22Rv1 (cell line): Measurements from ENCODE around the gene KRT17.

ENCODE experiments used
- ZFX ChIP-seq: fragments of 450-650 bp; IDR thresholded peaks from 2 replicates; pipeline ENCODE4 v1.6.1; 2017; ENCODE audit warnings: antibody characterized with exemption, borderline replicate concordance
- TF ChIP-seq, protein P1 (sequence below): fragments of 450-650 bp; IDR thresholded peaks from 2 replicates; pipeline ENCODE4 v1.5.1; 2017; ENCODE audit warnings: mild to moderate bottlenecking

DNA sequence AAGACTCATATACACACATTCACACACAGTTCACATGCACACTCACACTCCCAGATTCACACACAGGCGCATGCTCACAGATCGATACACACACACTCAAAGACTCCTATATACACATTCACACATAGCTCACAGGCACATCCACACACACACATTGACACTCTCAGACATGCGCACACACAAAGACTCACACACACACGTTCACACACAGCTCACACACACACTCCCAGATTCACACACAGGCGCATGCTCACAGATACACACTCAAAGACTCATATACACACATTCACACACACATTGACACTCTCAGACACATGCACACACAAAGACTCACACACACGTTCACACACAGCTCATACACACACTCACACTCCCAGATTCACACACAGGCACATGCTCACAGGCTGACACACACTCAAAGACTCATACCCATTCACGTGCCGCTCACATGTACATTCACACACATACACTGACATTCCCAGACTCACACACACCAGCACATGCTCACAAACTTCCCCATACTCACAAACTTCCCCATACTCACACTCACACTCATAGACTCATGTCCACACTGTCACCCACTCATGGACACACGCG lies 25.6 kb upstream of the KRT17 start:
- TF ChIP-seq, protein P1, sequence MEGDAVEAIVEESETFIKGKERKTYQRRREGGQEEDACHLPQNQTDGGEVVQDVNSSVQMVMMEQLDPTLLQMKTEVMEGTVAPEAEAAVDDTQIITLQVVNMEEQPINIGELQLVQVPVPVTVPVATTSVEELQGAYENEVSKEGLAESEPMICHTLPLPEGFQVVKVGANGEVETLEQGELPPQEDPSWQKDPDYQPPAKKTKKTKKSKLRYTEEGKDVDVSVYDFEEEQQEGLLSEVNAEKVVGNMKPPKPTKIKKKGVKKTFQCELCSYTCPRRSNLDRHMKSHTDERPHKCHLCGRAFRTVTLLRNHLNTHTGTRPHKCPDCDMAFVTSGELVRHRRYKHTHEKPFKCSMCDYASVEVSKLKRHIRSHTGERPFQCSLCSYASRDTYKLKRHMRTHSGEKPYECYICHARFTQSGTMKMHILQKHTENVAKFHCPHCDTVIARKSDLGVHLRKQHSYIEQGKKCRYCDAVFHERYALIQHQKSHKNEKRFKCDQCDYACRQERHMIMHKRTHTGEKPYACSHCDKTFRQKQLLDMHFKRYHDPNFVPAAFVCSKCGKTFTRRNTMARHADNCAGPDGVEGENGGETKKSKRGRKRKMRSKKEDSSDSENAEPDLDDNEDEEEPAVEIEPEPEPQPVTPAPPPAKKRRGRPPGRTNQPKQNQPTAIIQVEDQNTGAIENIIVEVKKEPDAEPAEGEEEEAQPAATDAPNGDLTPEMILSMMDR = no peak
- no peak for TF ChIP-seq ZFX
